Right cardiac atrium (tissue), 5 donors: ENCODE data around the gene HECTD1. TPM values are rescaled to one million over a fixed set of nuclear protein-coding genes. Genes with fewer than 3 reads are reported as not detected.
A peak's percentile ranks its signal among the peaks of the same experiment; 100 is the strongest.

Experiments
- ATAC-seq, 2 donors: fragments of 200-7000 bp; cut with Tn5 transposase; one replicate each; pipeline versions ENCODE4 v1.8.0 to v1.9.1; 2020; ENCODE audit warnings: moderate library complexity in 2 of 2, mild to moderate bottlenecking in 1 of 2
- DNase-seq, 3 donors: peaks; one replicate each; pipeline ENCODE4 v3.0.0-alpha.2; 2020
- H3K27ac ChIP-seq: one replicate; pipeline ENCODE4 v1.5.1; 2013; ENCODE audit warnings: mild to moderate bottlenecking, low read length, control low read depth, moderate library complexity
- H3K27me3 ChIP-seq: one replicate; pipeline ENCODE4 v1.6.1; 2013; ENCODE audit not compliant: control insufficient read depth, insufficient read depth
- H3K4me1 ChIP-seq: one replicate; pipeline ENCODE4 v1.6.1; 2013; ENCODE audit warnings: low read length; ENCODE audit not compliant: control insufficient read depth, insufficient read depth
- H3K4me3 ChIP-seq: one replicate; pipeline ENCODE4 v1.5.1; 2013; ENCODE audit warnings: low read length, control low read depth
- H3K9me3 ChIP-seq: one replicate; pipeline ENCODE4 v1.6.1; 2013; ENCODE audit warnings: low read length; ENCODE audit not compliant: control insufficient read depth
- WGBS: extraction: QIAGEN DNeasy Blood & Tissue Kit; methylation state at CpG from one replicate; pipeline ENCODE4 v1.1.7; 2013; 5-methylcytosine and 5-hydroxymethylcytosine counted together
- intact Hi-C, 4 donors: fragments of 100-400 bp; cut with DNase I; formaldehyde crosslinking; loops; one replicate each; pipeline versions ENCODE4 v1.11.0 to v1.14.0; 2022 to 2023
- polyA plus RNA-seq: library from polyadenylated mRNA; stranded (reverse); fragments of 200-250 nt; gene quantifications from one replicate; pipeline ENCODE4 v1.2.3, GENCODE V29; 2013
- total RNA-seq, 4 donors: library from RNA; stranded (reverse); fragmentation: NEBNext Ultra II Directional; extraction: Animal tissue kit (Norgen Biotek cat#: 25700); gene quantifications; one replicate each; pipeline ENCODE4 v1.2.1, GENCODE V29; 2021
- donor health status: healthy with polysubstance abuse.
- donor health status: DM: no; HTN: yes; CAD: no.
- donor health status: DM: no; HTN: no; CAD: no.
- donor health status: DM: no; HTN: yes; CAD: no; lungs with severe emphysema.
- donor health status: DM: yes; HTN: yes; CAD: no.

HECTD1 gene
- total and polyA plus RNA-seq, 5 donors = 67.3 to 159 (median 130) TPM

GRCh38 chr14:31223331-31223730 is 15.7 kb upstream of the HECTD1 start:
- Histone ChIP-seq H3K4me3 (no peak overlapping the region), H3K27me3 (no peaks in the 10 kb centered on the region), H3K9me3 (no peaks in the 10 kb centered on the region), H3K4me1 (no peaks in the 10 kb centered on the region), H3K27ac (no peak overlapping the region)
- ATAC-seq (no peak), DNase-seq (no peak)
- 23% methylated on average over 3 of the region's 3 CpGs for WGBS
- intact Hi-C loops = no loop called here

DNA sequence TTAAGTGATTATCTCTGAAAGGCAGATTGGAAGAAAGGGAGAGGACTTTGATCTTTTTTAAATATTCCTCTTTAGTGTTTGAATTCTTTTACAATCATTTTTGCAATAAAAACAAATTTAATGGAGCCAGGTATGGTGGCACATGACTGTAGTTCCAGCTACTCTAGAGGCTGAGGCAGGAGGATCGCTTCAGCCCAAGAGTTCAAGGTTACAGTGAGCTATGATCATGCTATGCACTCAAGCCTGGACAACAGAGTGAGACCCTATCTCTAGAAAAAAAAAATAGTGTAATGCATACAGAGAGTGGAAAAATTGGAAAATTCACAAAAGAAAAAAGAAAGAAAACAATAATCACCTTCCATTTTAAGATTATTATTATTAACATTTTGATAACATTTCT is 15.2 kb upstream of the HECTD1 start:
- no peaks in the 10 kb centered on the region for H3K27me3 ChIP-seq
- no peak overlapping the region for H3K27ac ChIP-seq
- WGBS = 100% methylated on average over 1 of the region's 1 CpG
- H3K9me3 ChIP-seq = no peaks in the 10 kb centered on the region
- ATAC-seq = no peak
- H3K4me3 ChIP-seq = no peak overlapping the region
- intact Hi-C loops = no loop called here
- H3K4me1 ChIP-seq = no peaks in the 10 kb centered on the region
- DNase-seq = no peak

DNA sequence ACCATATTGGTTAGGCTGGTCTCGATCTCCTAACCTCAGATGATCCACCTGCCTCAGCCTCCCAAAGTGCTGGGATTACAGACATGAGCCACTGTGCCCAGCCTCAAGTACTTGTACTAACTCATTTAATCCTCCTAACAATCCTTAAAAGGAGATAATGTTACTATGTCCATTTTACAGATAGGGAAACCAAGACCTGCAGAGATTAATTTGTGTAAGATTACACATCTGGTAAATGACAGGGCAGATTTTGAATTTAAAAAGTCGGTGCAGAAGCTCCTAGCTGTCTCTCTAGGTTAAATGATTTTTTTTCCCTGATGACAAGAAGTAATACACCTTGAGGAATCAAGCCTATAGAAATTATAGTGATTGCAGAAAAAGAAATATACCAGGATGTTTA is 13.7 kb upstream of the HECTD1 start:
- WGBS = 88% methylated on average over 2 of the region's 2 CpGs
- no peak for ATAC-seq
- intact Hi-C loops = no loop called here
- Histone ChIP-seq H3K4me1 (no peaks in the 10 kb centered on the region), H3K4me3 (no peak overlapping the region), H3K27me3 (no peaks in the 10 kb centered on the region), H3K27ac (no peak overlapping the region), H3K9me3 (no peaks in the 10 kb centered on the region)
- no peak for DNase-seq

- no peaks in the 10 kb centered on the region for H3K27me3 ChIP-seq
- ATAC-seq (no peak), DNase-seq (no peak)
- H3K27ac ChIP-seq = no peak overlapping the region
- 75% methylated on average over 3 of the region's 3 CpGs for WGBS
- no peaks in the 10 kb centered on the region for H3K9me3 ChIP-seq
- H3K4me3 ChIP-seq = no peak overlapping the region
- intact Hi-C loops = loop anchor here in 1 of 4 donors (10.0 kb wide), 1 partner anchor 46 kb away; no protein-coding TSS in a partner anchor
- H3K4me1 ChIP-seq = no peaks in the 10 kb centered on the region
Measured at GRCh38 chr14:31219169-31219568, 11.6 kb upstream of the HECTD1 start.

DNA sequence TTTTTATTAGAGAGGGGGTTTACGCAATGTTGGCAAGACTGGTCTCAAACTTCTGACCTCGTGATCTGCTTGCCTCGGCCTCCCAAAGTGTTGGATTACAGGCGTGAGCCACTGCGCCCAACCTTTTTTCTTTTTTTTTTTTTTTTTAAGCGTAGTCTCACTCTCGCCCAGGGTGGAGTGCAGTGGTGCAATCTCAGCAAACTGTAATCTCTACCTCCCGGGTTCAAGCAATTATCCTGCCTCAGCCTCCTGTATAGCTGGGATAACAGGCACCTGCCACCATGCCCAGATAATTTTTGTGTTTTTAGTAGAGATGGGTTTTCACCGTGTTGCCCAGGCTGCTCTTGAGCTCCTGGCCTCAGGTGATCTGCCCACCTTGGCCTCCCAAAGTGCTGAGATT is 8.8 kb upstream of the HECTD1 start:
- Histone ChIP-seq H3K27me3 (no peaks in the 10 kb centered on the region), H3K4me3 (no peak overlapping the region), H3K4me1 (no peaks in the 10 kb centered on the region), H3K9me3 (no peaks in the 10 kb centered on the region), H3K27ac (no peak overlapping the region)
- WGBS = 93% methylated on average over 9 of the region's 9 CpGs
- intact Hi-C loops = loop anchor here in 1 of 4 donors (10.0 kb wide), 1 partner anchor 48 kb away; no protein-coding TSS in a partner anchor
- DNase-seq (no peak), ATAC-seq (no peak)

DNA sequence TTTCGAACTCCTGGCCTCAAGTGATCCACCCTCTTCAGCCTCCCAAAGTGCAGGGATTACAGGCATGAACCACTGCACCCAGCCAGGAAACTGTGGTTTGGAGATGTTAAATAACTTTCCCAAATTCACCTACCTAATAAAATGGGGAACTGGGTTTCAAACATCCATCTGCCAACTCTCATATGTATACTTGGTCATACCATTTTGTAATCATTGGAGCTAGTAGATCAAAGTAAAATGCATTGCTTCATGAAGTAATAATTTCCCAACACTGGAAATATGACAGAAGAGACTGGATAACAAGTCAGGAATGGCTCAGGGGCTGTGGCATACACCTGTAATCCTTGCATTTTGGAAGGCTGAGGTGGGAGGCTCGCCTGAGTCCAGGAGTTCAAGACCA is 5.3 kb upstream of the HECTD1 start:
- no peak overlapping the region for H3K4me3 ChIP-seq
- ATAC-seq = no peak
- WGBS = 93% methylated on average over 2 of the region's 2 CpGs
- H3K9me3 ChIP-seq = no peaks in the 10 kb centered on the region
- intact Hi-C loops = loop anchor here in 1 of 4 donors (10.0 kb wide), 1 partner anchor 52 kb away; no protein-coding TSS in a partner anchor
- DNase-seq = no peak
- no peaks in the 10 kb centered on the region for H3K27me3 ChIP-seq
- H3K4me1 ChIP-seq = no peaks in the 10 kb centered on the region
- no peak overlapping the region for H3K27ac ChIP-seq

DNA sequence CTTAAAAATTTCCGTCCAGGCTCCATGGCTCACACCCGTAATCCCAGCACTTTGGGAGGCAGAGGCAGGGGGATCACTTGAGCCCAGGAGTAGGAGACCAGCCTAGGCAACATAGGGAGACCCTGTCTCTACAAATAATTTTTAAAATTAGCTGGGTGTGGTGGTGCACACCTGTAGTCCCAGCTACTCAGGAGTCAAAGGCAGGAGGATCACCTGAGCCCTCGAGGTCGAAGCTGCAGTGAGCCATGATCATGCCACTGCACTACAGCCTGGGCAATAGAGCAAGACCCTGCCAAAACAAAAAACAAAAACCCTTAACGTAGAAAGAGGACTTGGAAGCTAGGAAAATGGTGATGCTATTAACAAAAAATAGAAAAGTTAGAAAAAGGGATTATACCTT is 2.0 kb upstream of the HECTD1 start:
- ATAC-seq (no peak), DNase-seq (no peak)
- 95% methylated on average over 5 of the region's 5 CpGs for WGBS
- intact Hi-C loops = loop anchor here in 2 of 4 donors (10.0 kb wide), 2 partner anchors 55 to 115 kb away; no protein-coding TSS in a partner anchor
- H3K4me3 ChIP-seq = no peak overlapping the region
- no peak overlapping the region for H3K27ac ChIP-seq
- no peaks in the 10 kb centered on the region for H3K4me1 ChIP-seq
- H3K9me3 ChIP-seq = no peaks in the 10 kb centered on the region
- no peaks in the 10 kb centered on the region for H3K27me3 ChIP-seq

- no peaks in the 10 kb centered on the region for H3K4me1 ChIP-seq
Measured at GRCh38 chr14:31208546-31209424, 1.2 kb upstream of the HECTD1 start.

GRCh38 chr14:31207287-31207754 is 272 bp downstream of the HECTD1 start:
- Histone ChIP-seq H3K4me1 (no peaks in the 10 kb centered on the region), H3K27ac (peak overlapping the region; percentile 92), H3K27me3 (no peaks in the 10 kb centered on the region), H3K4me3 (peak overlapping the region; percentile 91), H3K9me3 (no peaks in the 10 kb centered on the region)
- no peak for DNase-seq
- under 1% methylated on average over 59 of the region's 59 CpGs for WGBS
- intact Hi-C loops = loop anchor here in 1 of 4 donors (10.0 kb wide), 1 partner anchor 117 kb away; no protein-coding TSS in a partner anchor
- ATAC-seq = peak; percentile 74 to 80

More at GRCh38 chr14:31208546-31209424, 1.2 kb upstream of the HECTD1 start:
- Histone ChIP-seq H3K4me3 (peak overlapping the region; percentile 91), H3K9me3 (no peaks in the 10 kb centered on the region), H3K27me3 (no peaks in the 10 kb centered on the region), H3K27ac (peak overlapping the region; percentile 93)
- intact Hi-C loops = loop anchor here in 1 of 4 donors (10.0 kb wide), 1 partner anchor 116 kb away; no protein-coding TSS in a partner anchor
- WGBS = 70% methylated on average over 16 of the region's 16 CpGs
- ATAC-seq (no peak), DNase-seq (no peak)

DNA sequence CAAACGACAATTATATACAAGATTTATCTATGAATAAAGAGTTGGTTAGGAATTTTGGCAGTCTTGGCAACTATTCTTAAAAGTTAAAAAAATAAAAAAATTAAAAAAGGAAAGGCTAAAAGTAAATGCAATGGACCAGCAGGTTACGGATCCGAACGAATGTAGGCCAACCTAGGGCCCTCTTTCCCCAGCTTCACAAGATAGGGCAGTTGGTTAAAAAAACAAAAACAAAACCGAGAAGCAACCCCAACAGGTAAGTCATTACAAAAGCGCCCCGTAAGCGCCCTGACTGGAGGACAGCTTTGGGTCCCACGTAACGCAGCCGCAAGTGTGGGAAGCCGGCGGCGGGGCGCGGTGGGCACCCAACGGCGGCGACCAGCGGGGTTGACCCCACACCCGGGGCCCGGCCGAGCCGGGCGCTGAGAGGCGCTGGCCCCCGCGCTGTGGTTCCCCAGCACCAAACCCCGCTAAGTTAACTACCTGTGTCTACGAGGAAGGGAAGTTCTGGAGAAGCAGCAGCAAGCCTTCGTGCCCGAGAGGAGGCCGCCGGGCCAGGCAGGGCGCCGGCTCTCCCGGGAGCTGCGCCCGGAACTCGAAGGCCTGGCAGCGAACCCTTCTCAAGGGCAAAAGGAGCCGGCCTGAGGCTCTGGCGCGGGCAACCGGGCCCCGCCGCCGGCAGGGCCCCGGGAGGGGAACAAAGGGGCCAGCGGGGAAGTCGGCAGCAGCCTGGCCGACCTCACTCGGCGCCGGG is 882 bp downstream of the HECTD1 start:
- DNase-seq = peak; percentile 31 to 72 (median 71)
- H3K27ac ChIP-seq = peak overlapping the region; percentile 92
- ATAC-seq = peak; percentile 38 to 45

More for the DNA sequence above, 882 bp downstream of the HECTD1 start:
- H3K4me1 ChIP-seq = no peaks in the 10 kb centered on the region
- under 1% methylated on average over 55 of the region's 55 CpGs for WGBS
- peak overlapping the region; percentile 91 for H3K4me3 ChIP-seq
- H3K27me3 ChIP-seq = no peaks in the 10 kb centered on the region
- H3K9me3 ChIP-seq = no peaks in the 10 kb centered on the region
- intact Hi-C loops = loop anchor here in 1 of 4 donors (10.0 kb wide), 1 partner anchor 118 kb away; no protein-coding TSS in a partner anchor
